Erythroblast (primary cell): ENCODE data around the gene NTS.

Experiments
- GATA1 ChIP-seq: IDR thresholded peaks from 2 replicates; pipeline ENCODE4 v1.6.1; 2011; ENCODE audit warnings: low read depth, mild to moderate bottlenecking, control low read depth, low read length, moderate library complexity
- POLR2A ChIP-seq: IDR thresholded peaks from 2 replicates; pipeline ENCODE4 v1.6.1; 2011; ENCODE audit warnings: mild to moderate bottlenecking, low read length

DNA sequence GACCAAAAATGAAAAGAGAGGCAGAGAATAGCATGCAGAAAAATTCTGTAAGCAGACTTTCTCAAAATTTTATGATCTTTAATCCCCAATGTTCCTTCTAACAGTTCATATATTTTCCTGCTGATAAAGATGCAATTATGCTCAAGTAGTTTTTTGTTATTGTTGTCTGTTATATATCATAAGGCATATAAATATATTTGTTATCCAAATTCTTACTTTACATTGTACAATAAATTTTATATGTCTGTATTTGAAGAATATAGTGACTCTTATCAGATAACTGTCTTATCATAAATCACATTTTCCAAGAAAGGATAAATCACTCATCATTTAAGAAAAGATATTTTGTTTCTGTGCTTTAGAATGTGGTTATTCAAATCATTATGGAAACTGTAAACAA lies 40.5 kb upstream of the NTS start:
- no peak for TF ChIP-seq POLR2A
- TF ChIP-seq GATA1 = no peak
